A673 (cell line): ENCODE measurements around the gene USF2.

Experiments used
- CTCF ChIP-seq: fragments of 300-800, 200-600 bp; sonication (generic); conservative IDR thresholded peaks from 2 replicates; pipeline ENCODE4 v1.5.1; 2017; ENCODE audit warnings: low read depth, mild to moderate bottlenecking, antibody characterized with exemption, low read length, moderate library complexity, mixed read lengths
- EZH2 ChIP-seq: fragments of 200-600 bp; sonication (generic); IDR thresholded peaks from 2 replicates; pipeline ENCODE4 v1.6.1; 2017; ENCODE audit warnings: borderline replicate concordance, low read depth, mild to moderate bottlenecking, mixed read lengths, antibody characterized with exemption, low read length; ENCODE audit not compliant: poor library complexity, severe bottlenecking

- TF ChIP-seq CTCF (no peak), EZH2 (no peak)
These were observed 27.3 kb upstream of the USF2 start for GRCh38 chr19:35241417-35241816.
